Muscle of back (tissue), 11 donors: Measurements from ENCODE around the gene TIMM22. TPM values are rescaled to one million over a fixed set of nuclear protein-coding genes. Genes with fewer than 3 reads are reported as not detected.
A peak's percentile ranks its signal among the peaks of the same experiment; 100 is the strongest.
"Not testable (repeated sequence)": the region's sequence is repeated elsewhere in the genome, so short reads cannot be mapped to it uniquely, and the experiment has no call there.

Source experiments
- DNase-seq, 3 donors: peaks; one replicate each; pipeline versions ENCODE4 v3.0.0 to v3.0.0-alpha.2; 2013
- polyA plus RNA-seq, 10 donors: library from polyadenylated mRNA; unstranded; fragments of 120-200 nt; gene quantifications; one replicate each; pipeline ENCODE4 v1.2.1, GENCODE V29; 2013; ENCODE audit not compliant: insufficient read length in 10 of 10

TIMM22 gene
- polyA plus RNA-seq, 10 donors: 11.8 to 16.4 (median 14.1) TPM

DNA sequence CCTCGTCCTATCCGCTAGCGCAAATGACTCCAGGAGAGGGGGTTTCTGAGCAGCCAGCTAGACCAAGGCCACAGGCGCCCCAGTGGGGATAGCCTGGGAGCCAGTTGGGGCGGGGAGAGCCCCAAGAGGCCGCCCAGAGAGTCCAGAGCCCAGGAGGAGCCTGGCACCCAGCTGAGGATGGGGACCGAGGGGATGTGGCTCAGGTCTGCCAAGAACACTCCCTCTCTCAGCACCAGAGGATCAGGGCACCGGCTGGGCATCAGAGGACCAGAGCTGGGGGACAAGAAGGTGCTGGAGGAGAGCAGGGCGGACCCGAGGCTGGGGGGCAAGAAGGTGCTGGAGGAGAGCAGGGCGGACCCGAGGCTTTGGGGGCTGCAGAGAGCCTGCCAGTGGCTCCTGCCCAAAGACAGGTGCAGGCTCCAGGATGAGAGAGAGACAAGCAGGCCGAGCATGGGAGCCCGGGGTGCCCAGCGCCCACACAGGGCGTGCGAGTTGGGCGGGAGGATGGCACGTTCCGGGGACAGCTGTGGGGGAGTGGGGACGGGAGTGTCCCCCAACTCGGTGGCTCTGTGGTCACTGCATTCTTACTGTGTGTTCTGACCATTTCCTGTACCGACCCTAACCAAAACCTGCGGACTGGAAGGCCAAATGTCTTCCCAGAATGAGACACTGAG, 39.4 kb downstream of the TIMM22 start:
- DNase-seq: no peak

DNA sequence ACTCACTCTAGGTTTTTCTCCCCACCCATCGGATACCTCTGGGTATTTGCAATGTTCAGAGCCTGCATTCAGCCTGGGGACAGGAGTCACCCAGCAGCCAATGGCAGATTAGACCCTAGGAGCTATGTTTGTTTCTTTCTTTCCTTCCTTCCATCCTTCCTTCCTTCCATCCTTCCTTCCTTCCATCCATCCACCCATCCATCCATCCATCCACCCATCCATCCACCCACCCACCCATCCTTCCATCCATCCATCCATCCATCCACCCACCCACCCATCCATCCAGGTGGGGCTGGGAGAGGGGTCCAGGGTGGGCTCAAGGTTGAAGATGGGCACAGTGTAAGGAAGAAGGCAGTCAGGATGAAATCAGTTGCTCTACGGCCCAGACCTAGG, 39.9 kb downstream of the TIMM22 start:
- DNase-seq: no peak

DNA sequence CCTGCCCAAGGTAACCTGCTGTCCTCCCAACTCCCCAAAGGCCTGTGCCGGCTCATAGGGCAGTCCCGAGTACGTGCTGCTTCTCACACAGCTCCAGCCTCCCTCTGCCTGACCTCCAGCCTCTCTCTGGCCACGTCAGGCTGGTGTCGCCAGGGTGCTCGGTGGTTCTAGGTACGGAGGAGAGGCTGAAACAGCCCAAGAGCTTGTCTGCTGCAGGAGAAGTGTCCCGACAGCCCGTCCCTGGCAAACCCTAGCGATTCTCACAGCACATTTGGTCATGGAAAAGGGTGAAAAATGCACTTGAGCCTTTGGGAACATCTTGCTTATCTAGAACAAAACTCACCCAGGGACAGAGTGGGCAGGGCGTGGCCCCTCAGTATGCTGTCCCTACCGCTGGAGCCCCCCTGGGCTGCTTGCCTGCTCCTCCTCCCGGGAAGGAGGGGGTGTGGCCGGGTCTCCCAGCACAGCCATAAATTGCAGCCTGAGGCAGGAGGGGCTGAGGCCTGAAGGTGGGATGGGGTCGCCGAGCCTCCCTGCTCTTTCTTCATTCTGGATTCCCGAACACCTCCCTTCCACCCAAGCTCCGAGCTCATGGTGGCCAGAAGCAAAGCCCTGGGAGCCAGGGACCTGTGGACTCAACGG, 40.4 kb downstream of the TIMM22 start:
- no peak for DNase-seq

DNA sequence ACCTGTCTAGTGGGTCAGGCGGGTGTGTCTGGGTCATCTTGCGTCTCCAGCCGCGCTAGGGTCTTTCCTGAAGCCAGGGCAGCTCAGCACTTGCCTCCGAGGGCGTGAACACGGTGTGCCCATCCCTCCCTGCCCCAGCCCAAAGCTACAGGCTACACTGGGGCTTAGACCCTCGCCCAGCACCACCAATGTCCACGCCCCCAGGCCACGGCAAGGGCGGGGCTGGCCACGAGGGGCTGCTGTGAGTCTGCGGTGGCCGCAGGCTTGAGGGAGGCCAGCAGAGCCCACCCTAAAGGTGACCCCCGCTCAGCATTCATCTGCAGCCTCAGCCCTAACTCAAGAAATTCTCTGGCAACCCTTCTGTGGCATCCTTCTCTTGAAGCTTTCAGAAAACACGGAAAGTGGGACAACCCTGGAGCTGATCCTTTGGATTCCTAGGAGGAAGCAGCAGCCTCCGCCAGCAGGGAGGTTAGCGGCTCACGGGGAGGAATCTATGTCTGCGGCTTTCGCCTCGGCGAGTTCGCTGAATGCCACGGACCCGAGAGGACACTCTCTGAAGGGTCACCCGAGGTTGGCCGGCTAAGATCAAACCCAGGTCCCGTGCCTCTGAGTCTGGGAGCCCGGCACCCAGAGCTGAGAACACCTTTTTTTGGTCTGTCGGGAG, 41.7 kb downstream of the TIMM22 start:
- no peak for DNase-seq

DNA sequence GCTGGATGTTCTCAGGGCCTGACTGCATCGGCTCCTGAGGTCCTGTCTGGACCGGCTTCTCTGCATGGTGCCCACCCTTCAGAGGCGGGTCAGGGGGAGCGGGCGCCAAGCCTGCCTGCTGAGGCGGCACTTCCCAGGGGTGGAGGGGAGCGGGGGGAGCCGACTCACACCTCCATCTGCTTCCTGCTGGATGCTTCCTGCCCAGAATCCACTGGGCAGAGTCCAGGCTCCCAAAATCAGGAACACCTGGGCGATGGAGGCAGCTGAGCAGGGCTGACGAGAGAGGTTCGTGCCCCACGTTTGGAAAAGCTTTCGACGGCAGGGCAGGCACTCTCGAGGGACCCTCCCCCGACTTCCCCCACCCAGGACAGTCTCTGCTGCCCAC, 42.2 kb downstream of the TIMM22 start:
- DNase-seq: no peak

DNA sequence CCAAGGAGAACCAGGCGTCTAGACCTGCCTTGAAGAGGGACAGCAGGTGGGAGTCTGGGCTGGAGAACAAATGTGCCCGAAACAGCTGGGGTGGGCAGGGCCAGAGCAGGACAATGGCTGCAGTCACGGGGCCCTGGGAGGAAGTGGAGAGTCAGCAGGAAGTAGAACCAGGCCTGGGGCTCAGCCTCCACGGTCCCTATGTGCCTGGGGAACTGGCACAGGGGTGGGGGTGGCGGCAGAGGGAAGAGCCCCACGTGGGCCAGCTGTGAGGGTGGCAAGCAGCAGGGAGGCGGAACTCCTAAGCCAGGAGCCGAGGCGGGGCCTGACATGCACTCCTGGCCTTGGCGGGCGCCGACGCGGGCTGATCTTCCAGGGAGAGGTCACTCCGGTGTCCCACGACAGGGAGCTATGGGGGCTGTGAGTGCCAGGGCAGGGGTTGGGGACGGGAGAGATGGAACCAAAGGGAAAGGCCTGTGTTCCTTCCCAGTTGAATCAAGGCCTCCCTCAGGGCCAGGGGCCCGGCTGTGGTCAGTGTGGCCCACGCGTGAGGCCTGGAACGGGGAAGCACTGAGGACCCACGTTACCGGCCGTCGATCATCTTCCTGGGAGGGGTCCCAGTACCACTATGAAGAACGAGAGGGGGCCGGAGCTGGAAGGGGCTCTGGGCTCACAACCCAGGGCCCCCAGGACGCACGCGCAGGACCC, 42.7 kb downstream of the TIMM22 start:
- DNase-seq: peak in 2 of 3 donors; percentile 67 to 84

DNA sequence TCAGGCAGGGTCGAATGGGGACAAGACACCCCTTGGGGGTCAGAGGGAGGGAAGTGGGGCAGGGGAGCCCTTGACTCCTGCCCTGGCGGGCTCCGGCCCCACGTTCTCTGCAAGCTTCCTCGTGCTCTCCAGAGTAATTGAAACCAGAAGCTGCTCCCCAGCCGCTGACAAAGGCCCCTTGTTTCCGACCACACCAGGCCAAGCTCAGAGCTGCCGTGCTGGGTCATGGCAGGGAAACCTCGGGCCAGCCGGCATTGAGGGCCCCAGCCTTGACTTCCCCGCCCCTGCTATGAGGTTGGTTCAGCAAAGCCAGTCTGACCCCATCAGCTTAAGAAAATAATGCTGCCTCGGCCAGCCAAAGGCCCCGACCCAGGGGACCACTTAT, 43.3 kb downstream of the TIMM22 start:
- peak in 1 of 3 donors; percentile 70 for DNase-seq

DNA sequence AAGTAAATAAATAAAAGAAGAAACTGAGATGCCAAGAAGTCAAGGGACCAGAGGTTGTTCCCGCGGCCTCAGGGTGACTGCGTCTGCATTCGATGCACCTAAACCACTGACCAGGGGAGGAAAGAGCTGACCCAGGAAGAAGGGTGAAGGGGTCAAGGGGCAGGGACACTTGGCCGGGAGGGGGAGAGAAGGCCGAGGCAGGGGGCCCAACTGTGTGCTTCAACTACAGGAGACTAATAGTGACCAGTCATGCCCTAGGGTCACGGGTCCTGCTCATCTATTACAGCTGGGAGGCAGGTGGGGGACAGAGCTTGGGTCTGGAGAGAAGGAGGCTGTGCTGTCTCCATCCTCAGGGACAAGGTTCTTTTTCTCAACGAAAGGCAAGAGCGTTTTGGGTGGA, 44.8 kb downstream of the TIMM22 start:
- DNase-seq: no peak

DNA sequence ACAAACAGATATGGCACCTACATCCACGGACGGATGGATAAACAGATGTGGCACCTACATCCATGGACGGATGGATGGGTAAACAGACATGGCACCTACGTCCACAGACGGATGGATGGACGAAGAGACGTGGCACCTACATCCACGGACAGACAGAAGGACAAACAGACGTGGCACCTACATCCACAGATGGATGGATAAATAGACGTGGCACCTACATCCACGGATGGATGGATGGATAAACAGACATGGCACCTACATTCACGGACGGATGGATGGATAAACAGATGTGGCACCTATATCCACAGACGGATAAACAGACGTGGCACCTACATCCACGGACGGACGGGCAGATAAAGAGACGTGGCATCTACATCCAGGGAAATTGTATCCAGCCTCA, 45.6 kb downstream of the TIMM22 start:
- DNase-seq: no peak

DNA sequence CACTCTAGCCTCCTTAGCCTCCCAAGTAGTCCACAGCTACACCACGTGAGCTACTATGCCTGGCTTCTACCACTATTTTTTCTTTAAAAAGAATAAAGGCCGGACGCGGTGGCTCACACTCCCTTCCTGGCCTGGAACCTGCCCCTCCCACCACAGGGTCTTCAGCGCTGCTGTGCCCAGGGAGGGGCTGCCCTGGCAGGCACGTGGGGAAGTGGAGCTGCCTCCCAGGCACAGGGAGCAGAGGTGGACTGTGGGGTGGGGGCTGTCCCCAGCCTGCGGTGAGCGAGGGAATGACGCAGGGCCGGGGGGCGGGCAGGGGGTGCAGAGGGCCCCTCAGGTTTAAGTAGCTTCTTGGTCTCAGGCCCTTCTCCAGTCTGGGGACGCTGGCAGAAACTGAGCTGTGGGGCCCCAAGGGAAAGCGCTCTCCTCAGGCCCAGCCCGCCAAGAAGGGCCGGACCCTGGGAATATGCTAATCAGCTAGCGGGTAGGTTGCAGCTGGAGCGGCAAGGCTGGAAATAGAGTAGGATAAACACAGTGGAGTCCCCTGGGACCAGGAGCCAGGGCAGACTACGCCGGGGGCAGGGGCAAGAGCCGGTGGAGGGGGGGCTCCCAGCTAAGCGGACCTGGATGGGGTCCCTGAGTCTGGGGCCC, 46.8 kb downstream of the TIMM22 start:
- peak in 1 of 3 donors; percentile 62 for DNase-seq

DNA sequence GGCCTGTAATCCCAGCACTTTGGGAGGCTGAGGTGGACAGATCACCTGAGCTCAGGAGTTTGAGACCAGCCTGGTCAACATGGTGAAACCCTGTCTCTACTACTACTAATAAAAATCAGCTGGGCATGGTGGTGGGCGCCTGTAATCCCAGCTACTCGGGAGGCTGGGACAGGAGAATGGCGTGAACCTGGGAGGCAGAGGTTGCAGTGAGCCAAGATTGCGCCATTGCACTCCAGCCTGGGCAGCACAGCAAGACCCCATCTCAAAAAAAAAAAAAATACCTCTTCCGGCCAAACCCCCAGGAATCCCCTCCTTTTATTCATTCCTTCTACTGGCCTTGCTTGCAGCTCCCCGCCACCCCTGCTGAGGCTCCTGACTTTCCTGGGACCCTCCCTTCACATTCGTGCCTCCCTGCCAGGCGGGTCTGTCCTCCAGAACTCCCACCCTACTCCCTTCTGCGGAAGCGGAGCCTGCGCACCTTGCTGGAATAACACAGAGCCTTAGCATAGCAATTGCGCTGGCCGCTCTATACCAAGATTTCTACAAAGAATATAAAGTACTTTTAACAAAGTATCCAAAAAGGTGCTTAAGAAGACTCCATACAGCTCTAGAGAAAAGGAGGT, 47.6 kb downstream of the TIMM22 start:
- not testable (repeated sequence) for DNase-seq

DNA sequence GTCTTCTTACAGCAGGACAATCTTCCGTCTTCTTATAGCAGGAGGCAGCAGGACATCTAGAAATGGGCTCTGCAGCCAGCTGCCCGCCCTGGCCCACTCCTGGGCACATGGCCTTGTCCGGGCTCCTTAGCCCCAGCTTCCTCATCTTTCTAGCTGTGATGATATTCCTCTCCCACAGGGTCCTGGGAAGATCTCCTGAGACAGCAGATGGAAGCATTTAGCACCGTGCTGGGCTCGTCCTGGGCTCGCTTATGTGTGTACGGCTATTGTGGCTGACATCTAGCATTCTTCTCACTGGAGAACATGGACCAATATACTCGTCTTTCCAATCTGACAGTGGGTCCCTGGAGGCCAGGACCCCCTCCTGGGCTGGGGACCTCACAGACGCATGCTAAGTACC, 48.5 kb downstream of the TIMM22 start:
- no peak for DNase-seq

DNA sequence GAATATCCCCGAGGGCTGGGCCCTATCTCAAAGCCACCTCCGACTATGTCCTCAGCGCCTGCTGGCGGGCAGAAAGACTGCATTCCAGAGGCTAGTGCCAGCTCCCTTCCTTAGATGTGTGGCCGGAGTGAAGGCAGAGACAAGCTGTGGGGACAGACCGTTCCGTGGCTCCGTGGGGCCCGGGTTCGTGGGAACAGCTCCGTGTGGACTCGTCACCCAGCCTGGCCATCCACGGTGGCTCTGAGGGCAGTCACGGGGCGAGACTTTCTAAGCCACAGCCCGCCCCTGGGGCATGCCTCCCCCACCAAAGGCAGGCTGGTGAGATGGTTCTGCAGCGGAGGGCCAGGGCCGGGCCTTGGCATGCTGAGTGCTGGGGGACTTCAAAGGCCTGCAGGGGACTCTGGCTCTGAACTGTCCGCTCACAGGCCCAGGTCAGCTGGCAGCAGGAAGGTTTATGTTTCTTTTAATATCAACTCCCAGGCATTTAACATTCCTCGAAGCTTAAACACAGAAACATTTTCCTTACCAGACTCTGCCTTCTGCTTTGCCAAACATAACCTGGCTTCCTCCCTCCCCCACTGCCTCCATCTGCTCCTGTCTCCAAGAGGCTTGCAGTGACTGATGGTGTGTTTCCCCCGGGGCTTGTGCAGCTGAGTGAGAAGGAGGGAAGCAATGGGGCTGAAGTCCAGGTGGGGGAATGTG, 50.4 kb downstream of the TIMM22 start:
- DNase-seq: no peak

DNA sequence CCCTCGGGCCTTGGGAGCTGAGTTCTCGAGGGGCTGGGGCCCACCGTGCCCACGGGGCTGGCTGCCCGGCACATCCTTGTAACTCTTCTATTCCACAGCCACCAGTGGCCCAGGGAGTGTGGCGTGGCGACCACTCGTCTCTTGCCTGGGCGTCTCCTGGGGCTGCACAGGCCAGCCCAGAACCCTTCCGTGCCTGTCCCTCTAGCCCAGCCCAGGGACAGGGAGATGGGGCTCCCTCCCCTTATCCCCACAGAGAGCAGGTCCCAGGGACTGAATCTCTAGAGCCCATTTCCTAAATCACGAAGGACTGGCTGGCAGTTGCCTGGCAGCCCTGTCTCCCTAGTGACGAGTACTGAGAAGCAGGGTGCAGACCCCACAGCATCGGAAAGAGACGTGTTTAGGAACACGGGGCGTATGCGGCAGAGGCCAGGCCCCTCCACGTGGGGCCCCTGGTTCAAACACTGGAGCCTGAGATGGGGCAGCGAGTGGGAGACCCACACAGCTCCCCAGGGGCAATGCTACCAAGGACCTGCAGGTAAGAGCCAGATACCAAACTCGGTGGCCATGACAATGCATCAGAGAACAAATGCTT, 51.0 kb downstream of the TIMM22 start:
- DNase-seq: no peak

DNA sequence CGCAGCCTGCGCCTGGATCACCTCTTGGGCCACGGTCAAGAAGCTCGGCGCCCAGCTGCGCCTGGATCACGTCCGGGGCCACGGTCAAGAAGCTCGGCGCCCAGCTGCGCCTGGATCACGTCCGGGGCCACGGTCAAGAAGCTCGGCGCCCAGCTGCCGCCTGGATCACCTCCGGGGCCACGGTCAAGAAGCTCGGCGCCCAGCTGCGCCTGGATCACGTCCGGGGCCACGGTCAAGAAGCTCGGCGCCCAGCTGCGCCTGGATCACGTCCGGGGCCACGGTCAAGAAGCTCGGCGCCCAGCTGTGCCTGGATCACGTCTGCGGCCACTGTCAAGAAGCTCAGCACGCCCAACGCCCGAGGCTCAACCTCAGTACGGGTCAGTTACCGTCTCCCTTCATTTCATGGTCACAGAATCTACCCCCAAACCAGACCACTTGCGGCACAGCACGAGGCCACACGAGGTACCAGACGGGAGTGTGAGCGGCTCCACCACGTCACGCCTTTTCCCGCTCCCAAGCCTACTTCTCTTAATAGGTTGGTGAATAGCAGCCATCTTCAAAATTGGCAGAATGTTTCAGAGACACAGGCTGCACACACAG, 51.7 kb downstream of the TIMM22 start:
- DNase-seq: not testable (repeated sequence)

DNA sequence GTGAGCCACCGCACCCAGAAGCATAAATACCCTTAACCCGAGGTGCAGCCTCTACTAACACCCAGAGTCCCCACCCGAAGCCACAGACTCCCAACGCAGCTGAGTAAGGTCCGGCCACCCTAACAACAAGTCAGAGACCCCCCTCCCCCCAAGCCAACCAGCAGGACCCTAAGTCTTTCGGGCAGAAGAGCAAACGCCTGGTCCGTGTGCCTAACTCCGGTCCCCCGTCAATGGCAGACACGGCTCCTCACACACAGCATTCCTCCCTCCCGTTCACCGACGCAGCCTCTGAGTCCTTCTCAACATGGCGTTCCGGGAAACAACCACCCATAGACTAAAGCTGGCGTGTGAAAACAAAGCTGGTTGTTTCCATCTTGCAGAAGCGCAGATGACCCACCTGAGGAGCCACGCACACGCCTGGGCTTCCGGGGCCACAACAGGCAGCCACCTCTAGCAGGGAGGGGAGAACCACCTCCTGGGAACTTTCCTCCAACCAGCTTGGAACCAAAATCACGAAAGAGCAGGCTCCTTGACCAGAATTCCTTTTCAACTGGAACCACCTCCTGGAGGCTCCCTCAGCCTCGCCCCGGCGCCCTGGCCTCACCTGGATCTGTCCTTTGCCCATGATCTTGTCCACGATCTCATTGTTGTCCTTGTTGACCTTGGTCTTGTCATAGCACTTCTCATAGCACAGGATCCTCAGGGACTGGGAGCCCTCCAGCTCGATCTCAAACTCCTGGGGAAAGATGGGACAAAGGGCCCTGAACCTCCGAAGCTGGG, 52.7 kb downstream of the TIMM22 start:
- no peak for DNase-seq

DNA sequence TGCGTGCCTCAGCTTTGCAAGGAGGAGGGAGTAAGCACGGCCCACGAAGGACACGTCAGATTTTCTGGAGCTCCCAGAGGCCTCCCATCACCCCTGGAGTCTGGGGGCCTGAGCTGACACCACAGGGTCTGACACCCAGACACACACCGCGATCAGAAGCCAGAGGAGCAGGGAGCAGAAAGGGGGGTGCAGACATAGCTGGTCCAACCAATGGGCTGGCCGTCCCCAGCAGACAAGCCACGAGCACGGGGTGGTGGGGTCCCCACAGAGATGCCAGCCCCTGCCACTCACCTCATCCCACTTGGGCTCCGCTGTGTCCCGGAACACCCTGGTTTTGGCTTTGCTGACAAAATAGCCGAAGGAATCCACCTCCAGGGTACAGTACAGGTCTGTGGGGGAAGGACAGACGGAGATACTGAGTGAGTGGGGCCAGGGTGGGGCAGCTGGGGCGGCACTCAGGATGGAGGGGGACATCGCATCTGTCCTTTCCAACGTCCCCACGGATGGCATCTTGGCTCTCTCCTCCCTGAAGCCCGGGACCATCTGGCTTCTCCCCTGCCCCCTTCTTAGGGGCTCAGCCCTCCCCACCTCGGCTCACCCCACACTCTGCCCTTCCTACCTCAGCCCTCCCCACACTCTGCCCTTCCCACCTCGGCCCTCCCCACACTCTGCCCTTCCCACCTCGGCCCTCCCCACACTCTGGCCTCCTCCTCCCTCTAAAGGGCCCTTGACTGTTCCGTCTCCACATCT, 53.5 kb downstream of the TIMM22 start:
- no peak for DNase-seq
